Hepatocyte (in vitro differentiated cells): Measurements from ENCODE around the gene KATNIP. TPM values are rescaled to one million over a fixed set of nuclear protein-coding genes. Genes with fewer than 3 reads are reported as not detected.

Source experiments
- DNase-seq: peaks from one replicate; pipeline ENCODE4 v3.0.0-alpha.2; 2016; ENCODE audit warnings: low spot score
- H2AFZ ChIP-seq: fragments of 200-600 bp; sonication (generic); 2 replicates; pipeline ENCODE4 v1.6.0; 2016; ENCODE audit warnings: antibody characterized with exemption, mild to moderate bottlenecking
- H3K27ac ChIP-seq: fragments of 200-600 bp; sonication (generic); 2 replicates; pipeline ENCODE4 v1.5.1; 2016; ENCODE audit warnings: mild to moderate bottlenecking
- H3K27me3 ChIP-seq: fragments of 200-600 bp; sonication (generic); 2 replicates; pipeline ENCODE4 v1.6.1; 2016
- H3K36me3 ChIP-seq: fragments of 200-600 bp; sonication (generic); replicated peaks from 2 replicates; pipeline ENCODE4 v1.5.1; 2016; ENCODE audit warnings: low read depth; ENCODE audit not compliant: insufficient read depth
- H3K4me1 ChIP-seq: fragments of 200-600 bp; sonication (generic); 2 replicates; pipeline ENCODE4 v1.5.1; 2016; ENCODE audit warnings: mild to moderate bottlenecking, moderate library complexity; ENCODE audit not compliant: insufficient read depth
- H3K4me2 ChIP-seq: fragments of 200-600 bp; sonication (generic); 2 replicates; pipeline ENCODE4 v1.6.0; 2016
- H3K4me3 ChIP-seq: fragments of 200-600 bp; sonication (generic); 2 replicates; pipeline ENCODE4 v1.5.1; 2016; ENCODE audit warnings: mild to moderate bottlenecking
- H3K79me2 ChIP-seq: fragments of 200-600 bp; sonication (generic); 2 replicates; pipeline ENCODE4 v1.6.0; 2017; ENCODE audit warnings: mild to moderate bottlenecking
- H3K9me2 ChIP-seq: fragments of 200-600 bp; sonication (generic); replicated peaks from 2 replicates; pipeline ENCODE4 v1.6.0; 2017; ENCODE audit warnings: mild to moderate bottlenecking; ENCODE audit not compliant: insufficient read depth
- H3K9me3 ChIP-seq: fragments of 200-600 bp; sonication (generic); 2 replicates; pipeline ENCODE4 v1.5.1; 2016; ENCODE audit warnings: low read depth, mild to moderate bottlenecking
- H4K20me1 ChIP-seq: fragments of 200-600 bp; sonication (generic); 2 replicates; pipeline ENCODE4 v1.6.0; 2016; ENCODE audit warnings: mild to moderate bottlenecking; ENCODE audit not compliant: insufficient read depth, poor library complexity, severe bottlenecking
- CTCF ChIP-seq: fragments of 200-600 bp; sonication (generic); IDR thresholded peaks from 2 replicates; pipeline ENCODE4 v1.5.1; 2016; ENCODE audit warnings: antibody characterized with exemption, mild to moderate bottlenecking; ENCODE audit not compliant: poor library complexity
- EZH2 ChIP-seq: fragments of 200-600 bp; sonication (generic); IDR thresholded peaks from 2 replicates; pipeline ENCODE4 v1.6.1; 2016; ENCODE audit warnings: antibody characterized with exemption, mild to moderate bottlenecking, borderline replicate concordance
- EZH2phosphoT487 ChIP-seq: fragments of 200-600 bp; sonication (generic); IDR thresholded peaks from one replicate; pipeline ENCODE4 v1.6.1; 2018; ENCODE audit warnings: antibody characterized with exemption, mild to moderate bottlenecking, low read depth, moderate library complexity; ENCODE audit not compliant: unreplicated experiment, severe bottlenecking
- WGBS: methylation state at CpG from one replicate; pipeline ENCODE4 v1.1.6; 2016; ENCODE audit warnings: low lambda C conversion rate; ENCODE audit errors: missing lambda C conversion rate; 5-methylcytosine and 5-hydroxymethylcytosine counted together
- polyA plus RNA-seq: library from polyadenylated mRNA; unstranded; fragments of >200 nt; fragmentation: Nextera tagmentation; extraction: Ambion mirVana; gene quantifications from 2 replicates; pipeline ENCODE4 v1.2.1, GENCODE V29; 2016
- total RNA-seq: library from RNA; depleted of rRNA; stranded (reverse); fragments of >200 nt; gene quantifications from 2 replicates; pipeline ENCODE4 v1.2.3, GENCODE V29; 2014

The KATNIP gene
- total and polyA plus RNA-seq, 2 experiments from 2014 or later = 7.1 to 15.6 TPM

- no peaks in the 10 kb centered on the region for H3K36me3 ChIP-seq
- no peaks in the 10 kb centered on the region for H4K20me1 ChIP-seq
- H3K9me2 ChIP-seq = no peaks in the 10 kb centered on the region
- no peak for DNase-seq
- H3K9me3 ChIP-seq = no peaks in the 10 kb centered on the region
- TF ChIP-seq EZH2phosphoT487 = no peak
- no peak for TF ChIP-seq EZH2
- TF ChIP-seq CTCF = no peak
- H3K27ac ChIP-seq = peak overlapping the region; percentile 74
- H3K27me3 ChIP-seq = no peaks in the 10 kb centered on the region
- H2AFZ ChIP-seq = no peak overlapping the region
- H3K4me1 ChIP-seq = peaks cover 13% of the 10 kb centered on the region
- no peaks in the 10 kb centered on the region for H3K79me2 ChIP-seq
- H3K4me3 ChIP-seq = no peak overlapping the region
- peak overlapping the region; percentile 15 for H3K4me2 ChIP-seq
- 57% methylated on average over 4 of the region's 4 CpGs for WGBS
Measured at GRCh38 chr16:27579087-27579980, 29.4 kb downstream of the KATNIP start.

GRCh38 chr16:27582883-27583282, 32.9 kb downstream of the KATNIP start:
- TF ChIP-seq EZH2 (no peak), EZH2phosphoT487 (no peak), CTCF (no peak)
- Histone ChIP-seq H3K4me2 (no peak overlapping the region), H3K27me3 (no peaks in the 10 kb centered on the region), H4K20me1 (no peaks in the 10 kb centered on the region), H3K4me3 (no peak overlapping the region), H3K36me3 (no peaks in the 10 kb centered on the region), H3K9me3 (no peaks in the 10 kb centered on the region), H3K4me1 (peaks cover 13% of the 10 kb centered on the region), H3K27ac (no peak overlapping the region), H3K9me2 (no peaks in the 10 kb centered on the region), H3K79me2 (no peaks in the 10 kb centered on the region), H2AFZ (no peak overlapping the region)
- WGBS = 21% methylated on average over 2 of the region's 2 CpGs
- no peak for DNase-seq

- peaks cover 13% of the 10 kb centered on the region for H3K4me1 ChIP-seq
- H3K79me2 ChIP-seq = no peaks in the 10 kb centered on the region
- H3K27me3 ChIP-seq = no peaks in the 10 kb centered on the region
- H3K9me3 ChIP-seq = no peaks in the 10 kb centered on the region
- no peak overlapping the region for H3K27ac ChIP-seq
- no peak for DNase-seq
- H3K9me2 ChIP-seq = no peaks in the 10 kb centered on the region
- no peaks in the 10 kb centered on the region for H3K36me3 ChIP-seq
- no peaks in the 10 kb centered on the region for H4K20me1 ChIP-seq
- TF ChIP-seq CTCF (no peak), EZH2 (no peak), EZH2phosphoT487 (no peak)
- 88% methylated on average over 1 of the region's 1 CpG for WGBS
- no peak overlapping the region for H3K4me2 ChIP-seq
- no peak overlapping the region for H2AFZ ChIP-seq
- H3K4me3 ChIP-seq = no peak overlapping the region
Measured at GRCh38 chr16:27583634-27584033, 33.7 kb downstream of the KATNIP start.
